H1 (cell line): Measurements from ENCODE around the gene OR52E4. TPM values are rescaled to one million over a fixed set of nuclear protein-coding genes. Genes with fewer than 3 reads are reported as not detected.

Experiments used
- ATF2 ChIP-seq: IDR thresholded peaks from 2 replicates; pipeline ENCODE4 v1.6.1; 2012; ENCODE audit warnings: low read length, inconsistent platforms
- HDAC6 ChIP-seq: IDR thresholded peaks from one replicate; pipeline ENCODE4 v1.7.1; 2012; ENCODE audit warnings: low read depth, mild to moderate bottlenecking, inconsistent platforms, low read length, moderate library complexity
- KDM4A ChIP-seq: IDR thresholded peaks from one replicate; pipeline ENCODE4 v1.7.1; 2012; ENCODE audit warnings: low read depth, mild to moderate bottlenecking, moderate library complexity, low read length, inconsistent platforms; ENCODE audit not compliant: severe bottlenecking
- SIRT6 ChIP-seq: IDR thresholded peaks from one replicate; pipeline ENCODE4 v1.7.1; 2012; ENCODE audit warnings: low read length, inconsistent platforms
- SP2 ChIP-seq: IDR thresholded peaks from 2 replicates; pipeline ENCODE4 v1.6.1; 2012; ENCODE audit warnings: mild to moderate bottlenecking, low read length, inconsistent platforms
- TEAD4 ChIP-seq: IDR thresholded peaks from 2 replicates; pipeline ENCODE4 v1.6.1; 2012; ENCODE audit warnings: low read depth, low read length, inconsistent platforms, mixed read lengths
- USF2 ChIP-seq: IDR thresholded peaks from 2 replicates; pipeline ENCODE4 v1.6.1; 2011; ENCODE audit warnings: low read length, improper control_type of control experiment
- YY1 ChIP-seq: IDR thresholded peaks from 2 replicates; pipeline ENCODE4 v1.6.1; 2011; ENCODE audit warnings: low read depth, mild to moderate bottlenecking, low read length
- polyA plus RNA-seq, 7 experiments: library from polyadenylated mRNA; depleted of rRNA in 3 of 7; stranded (reverse) in 5 of 7; unstranded in 2 of 7; fragments of >200 nt in 5 of 7; fragments of 200-250 nt in 2 of 7; gene quantifications; 1 replicate in 5 of 7; 2 replicates in 1 of 7; 4 replicates in 1 of 7; pipeline versions ENCODE4 v1.2.1 to v1.2.3, GENCODE V29; 2011 to 2013; ENCODE audit warnings: missing spikeins in 2 of 7, mixed read lengths in 2 of 7
- total RNA-seq: library from RNA; stranded (reverse); fragmentation: NEBNext Ultra II Directional; extraction: Animal tissue kit (Norgen Biotek cat#: 25700); gene quantifications from 2 replicates; pipeline ENCODE4 v1.2.1, GENCODE V29; 2021

The OR52E4 gene
- total and polyA plus RNA-seq, 2 of the 8 experiments (the other 6 are each of a cell fraction or from before 2014, with no cell fraction given) = not detected

- no peak for TF ChIP-seq USF2
- TF ChIP-seq KDM4A = no peak
- no peak for TF ChIP-seq TEAD4
- TF ChIP-seq SIRT6 = no peak
- no peak for TF ChIP-seq YY1
- no peak for TF ChIP-seq HDAC6
- TF ChIP-seq ATF2 = no peak
- no peak for TF ChIP-seq SP2
- TF ChIP-seq, all 59 proteins: peak for 0
Measured at GRCh38 chr11:5831196-5831829, 49.1 kb upstream of the OR52E4 start (continued).
